Rectal smooth muscle tissue (tissue), 1 donor: ENCODE results near the gene PIK3C2B.

Experiments
- H3K27ac ChIP-seq: one replicate; pipeline ENCODE4 v1.7.0; 2013; ENCODE audit warnings: low read depth, low read length, inconsistent platforms
- H3K27me3 ChIP-seq: one replicate; pipeline ENCODE4 v1.7.0; 2013; ENCODE audit warnings: low read length; ENCODE audit not compliant: control insufficient read depth, insufficient read depth
- H3K36me3 ChIP-seq: one replicate; pipeline ENCODE4 v1.7.0; 2013; ENCODE audit warnings: low read length; ENCODE audit not compliant: control insufficient read depth, insufficient read depth
- H3K4me1 ChIP-seq: one replicate; pipeline ENCODE4 v1.7.0; 2013; ENCODE audit warnings: low read length; ENCODE audit not compliant: control insufficient read depth, insufficient read depth
- H3K4me3 ChIP-seq: one replicate; pipeline ENCODE4 v1.7.0; 2013; ENCODE audit warnings: low read length
- H3K9ac ChIP-seq: one replicate; pipeline ENCODE4 v1.7.0; 2013; ENCODE audit warnings: low read length

Gene PIK3C2B

DNA sequence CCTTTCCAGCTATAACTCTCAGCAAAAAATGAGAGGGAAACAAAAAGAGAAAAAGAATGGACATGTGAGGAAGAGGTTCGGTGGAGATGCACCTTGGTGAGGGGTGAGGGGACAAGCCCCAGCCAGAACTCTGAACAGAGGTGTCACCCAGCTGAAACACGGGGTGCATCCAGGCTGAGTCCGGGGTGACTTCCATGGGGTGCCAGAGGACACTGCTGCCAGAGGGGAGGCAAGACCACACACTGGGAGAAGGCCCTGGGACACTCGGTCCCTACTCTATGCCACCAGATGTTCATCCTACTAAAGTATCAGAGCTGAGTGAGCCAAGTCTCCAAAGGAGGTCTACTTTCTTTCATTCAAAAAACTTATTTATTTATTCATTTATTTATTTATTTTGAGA lies 46.9 kb downstream of the PIK3C2B start:
- Histone ChIP-seq H3K9ac (no peak overlapping the region), H3K4me1 (peaks cover 3% of the 10 kb centered on the region), H3K27ac (no peak overlapping the region), H3K27me3 (no peaks in the 10 kb centered on the region), H3K36me3 (peaks cover 37% of the 10 kb centered on the region), H3K4me3 (no peak overlapping the region)

- no peak overlapping the region for H3K9ac ChIP-seq
- H3K4me1 ChIP-seq: peaks cover 3% of the 10 kb centered on the region
Observed at GRCh38 chr1:204447190-204447589, 47.4 kb downstream of the PIK3C2B start.

DNA sequence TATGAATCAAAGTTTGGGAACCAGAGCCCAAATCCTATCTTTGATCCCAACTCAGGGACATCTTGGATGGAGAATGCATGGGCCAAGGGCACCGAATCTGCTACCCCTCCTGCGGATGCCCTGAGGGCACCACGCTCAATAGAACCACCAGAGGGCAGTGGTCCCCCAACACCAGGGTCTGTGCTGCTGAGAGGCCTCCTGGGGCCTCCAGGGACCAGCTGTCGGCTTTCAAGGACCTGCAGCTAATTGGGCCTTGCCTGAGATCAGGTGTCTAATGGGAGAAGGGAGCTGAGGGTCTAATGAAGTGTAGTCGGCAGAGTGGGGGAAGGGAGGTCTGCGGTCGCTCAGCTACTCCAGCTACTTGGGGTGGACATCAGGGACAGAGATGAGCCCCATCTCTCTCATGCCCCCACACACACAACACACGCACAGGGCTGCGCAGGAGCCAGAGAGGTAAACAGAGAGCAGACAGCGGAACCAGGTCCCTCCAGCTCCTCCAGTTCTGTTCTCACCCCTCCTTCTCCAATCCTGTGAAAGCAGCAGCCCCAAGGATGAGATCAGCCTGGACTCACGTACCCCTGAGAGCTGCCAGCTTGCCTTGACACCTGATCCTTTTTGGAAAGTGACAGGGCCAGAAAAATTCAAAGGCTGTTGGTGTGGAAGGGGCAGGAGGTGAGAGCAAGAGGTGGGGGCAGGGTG lies 48.0 kb downstream of the PIK3C2B start:
- Histone ChIP-seq H3K27me3 (no peaks in the 10 kb centered on the region), H3K27ac (peak overlapping the region; percentile 6), H3K9ac (no peak overlapping the region), H3K36me3 (peaks cover 44% of the 10 kb centered on the region), H3K4me1 (peaks cover 3% of the 10 kb centered on the region), H3K4me3 (no peak overlapping the region)

More at GRCh38 chr1:204447190-204447589, 47.4 kb downstream of the PIK3C2B start:
- Histone ChIP-seq H3K27me3 (no peaks in the 10 kb centered on the region), H3K4me3 (no peak overlapping the region), H3K36me3 (peaks cover 40% of the 10 kb centered on the region), H3K27ac (peak overlapping the region; percentile 6)

- Histone ChIP-seq H3K9ac (no peak overlapping the region), H3K27me3 (no peaks in the 10 kb centered on the region), H3K4me1 (peaks cover 5% of the 10 kb centered on the region), H3K4me3 (no peak overlapping the region), H3K27ac (no peak overlapping the region), H3K36me3 (peaks cover 50% of the 10 kb centered on the region)
Observed at GRCh38 chr1:204445860-204446412, 48.7 kb downstream of the PIK3C2B start.
